IgD-negative memory B cell (primary cell): ENCODE results near the gene PTPRU. TPM values are rescaled to one million over a fixed set of nuclear protein-coding genes. Genes with fewer than 3 reads are reported as not detected.

Experiments
- H3K27ac Mint-ChIP-seq, 3 donors: one replicate each; pipeline ENCODE4 v1.8.0; 2020 to 2022; ENCODE audit warnings: mild to moderate bottlenecking in 3 of 3, mixed read lengths in 3 of 3, moderate library complexity in 1 of 3
- H3K27me3 Mint-ChIP-seq: one replicate; pipeline ENCODE4 v1.8.0; 2021; ENCODE audit warnings: mixed read lengths
- H3K36me3 Mint-ChIP-seq: one replicate; pipeline ENCODE4 v1.8.0; 2020; ENCODE audit warnings: mild to moderate bottlenecking, mixed read lengths
- H3K4me1 Mint-ChIP-seq, 3 donors: one replicate each; pipeline ENCODE4 v1.8.0; 2020 to 2022; ENCODE audit warnings: mixed read lengths in 3 of 3, mild to moderate bottlenecking in 1 of 3
- H3K4me3 Mint-ChIP-seq, 4 donors: one replicate each; pipeline ENCODE4 v1.8.0; 2020 to 2022; ENCODE audit warnings: mild to moderate bottlenecking in 4 of 4, mixed read lengths in 4 of 4, moderate library complexity in 3 of 4
- H3K9me3 Mint-ChIP-seq, 3 donors: one replicate each; pipeline ENCODE4 v1.8.0; 2020 to 2021; ENCODE audit warnings: mixed read lengths in 3 of 3, mild to moderate bottlenecking in 1 of 3
- polyA plus RNA-seq: library from polyadenylated mRNA; unstranded; fragments of 300-500 nt; fragmentation: Illumina TruSeq; gene quantifications from one replicate; pipeline ENCODE4 v1.2.3, GENCODE V29; 2021

The PTPRU gene
- polyA plus RNA-seq, 1 donor from 2014 or later: not detected

GRCh38 chr1:29315262-29315661 is 78.9 kb downstream of the PTPRU start:
- H3K27ac Mint-ChIP-seq: no peak overlapping the region
- H3K4me3 Mint-ChIP-seq: no peak overlapping the region
- no peaks in the 10 kb centered on the region for H3K9me3 Mint-ChIP-seq
- peaks cover 3% of the 10 kb centered on the region for H3K27me3 Mint-ChIP-seq
- H3K36me3 Mint-ChIP-seq: no peaks in the 10 kb centered on the region
- H3K4me1 Mint-ChIP-seq: no peaks in the 10 kb centered on the region

GRCh38 chr1:29315876-29316275 is 79.6 kb downstream of the PTPRU start:
- H3K4me3 Mint-ChIP-seq: no peak overlapping the region
- peaks cover 3% of the 10 kb centered on the region for H3K27me3 Mint-ChIP-seq
- H3K4me1 Mint-ChIP-seq: no peaks in the 10 kb centered on the region
- H3K9me3 Mint-ChIP-seq: no peaks in the 10 kb centered on the region
- no peak overlapping the region for H3K27ac Mint-ChIP-seq
- no peaks in the 10 kb centered on the region for H3K36me3 Mint-ChIP-seq

- H3K9me3 Mint-ChIP-seq: no peaks in the 10 kb centered on the region
- no peak overlapping the region for H3K27ac Mint-ChIP-seq
- no peaks in the 10 kb centered on the region for H3K4me1 Mint-ChIP-seq
- peaks cover 3% of the 10 kb centered on the region for H3K27me3 Mint-ChIP-seq
- H3K36me3 Mint-ChIP-seq: no peaks in the 10 kb centered on the region
- no peak overlapping the region for H3K4me3 Mint-ChIP-seq
Observed at GRCh38 chr1:29317063-29317915, 81.0 kb downstream of the PTPRU start.

GRCh38 chr1:29317916-29318530 is 81.7 kb downstream of the PTPRU start:
- no peak overlapping the region for H3K4me3 Mint-ChIP-seq
- H3K9me3 Mint-ChIP-seq: no peaks in the 10 kb centered on the region
- H3K4me1 Mint-ChIP-seq: no peaks in the 10 kb centered on the region
- no peaks in the 10 kb centered on the region for H3K36me3 Mint-ChIP-seq
- H3K27me3 Mint-ChIP-seq: peaks cover 3% of the 10 kb centered on the region
- peak overlapping the region in 1 of 3 donors; percentile 73 for H3K27ac Mint-ChIP-seq

- peak overlapping the region in 1 of 3 donors; percentile 73 for H3K27ac Mint-ChIP-seq
- no peaks in the 10 kb centered on the region for H3K4me1 Mint-ChIP-seq
- no peak overlapping the region for H3K4me3 Mint-ChIP-seq
- no peaks in the 10 kb centered on the region for H3K36me3 Mint-ChIP-seq
- no peaks in the 10 kb centered on the region for H3K9me3 Mint-ChIP-seq
- peaks cover 3% of the 10 kb centered on the region for H3K27me3 Mint-ChIP-seq
Observed at GRCh38 chr1:29318724-29319123, 82.4 kb downstream of the PTPRU start.

GRCh38 chr1:29319300-29320110 is 83.2 kb downstream of the PTPRU start:
- H3K27me3 Mint-ChIP-seq: peaks cover 3% of the 10 kb centered on the region
- peaks cover 0 to 3% (median 0%) of the 10 kb centered on the region in 3 donors for H3K4me1 Mint-ChIP-seq
- peaks cover 2% of the 10 kb centered on the region for H3K36me3 Mint-ChIP-seq
- H3K27ac Mint-ChIP-seq: no peak overlapping the region
- H3K4me3 Mint-ChIP-seq: no peak overlapping the region
- no peaks in the 10 kb centered on the region for H3K9me3 Mint-ChIP-seq

GRCh38 chr1:29320156-29320940 is 84.0 kb downstream of the PTPRU start:
- Mint-ChIP-seq H3K27me3 (peaks cover 3% of the 10 kb centered on the region), H3K4me1 (peaks cover 0 to 6% (median 1%) of the 10 kb centered on the region in 3 donors), H3K9me3 (no peaks in the 10 kb centered on the region), H3K36me3 (peaks cover 2% of the 10 kb centered on the region), H3K4me3 (no peak overlapping the region), H3K27ac (no peak overlapping the region)

- Mint-ChIP-seq H3K27me3 (peaks cover 1% of the 10 kb centered on the region), H3K27ac (no peak overlapping the region), H3K36me3 (peaks cover 2% of the 10 kb centered on the region), H3K9me3 (no peaks in the 10 kb centered on the region), H3K4me1 (peaks cover 0 to 6% (median 1%) of the 10 kb centered on the region in 3 donors), H3K4me3 (no peak overlapping the region)
Observed at GRCh38 chr1:29321176-29321575, 84.9 kb downstream of the PTPRU start.

- peaks cover 2% of the 10 kb centered on the region for H3K36me3 Mint-ChIP-seq
- no peak overlapping the region for H3K27ac Mint-ChIP-seq
- peaks cover 4% of the 10 kb centered on the region for H3K27me3 Mint-ChIP-seq
- no peak overlapping the region for H3K4me3 Mint-ChIP-seq
- no peaks in the 10 kb centered on the region for H3K9me3 Mint-ChIP-seq
- peaks cover 0 to 6% (median 1%) of the 10 kb centered on the region in 3 donors for H3K4me1 Mint-ChIP-seq
Observed at GRCh38 chr1:29322147-29322694, 85.9 kb downstream of the PTPRU start.

- Mint-ChIP-seq H3K36me3 (peaks cover 2% of the 10 kb centered on the region), H3K4me3 (no peak overlapping the region), H3K4me1 (peaks cover 0 to 6% (median 1%) of the 10 kb centered on the region in 3 donors), H3K27me3 (peaks cover 4% of the 10 kb centered on the region), H3K27ac (no peak overlapping the region), H3K9me3 (no peaks in the 10 kb centered on the region)
Observed at GRCh38 chr1:29322861-29323585, 86.7 kb downstream of the PTPRU start.

GRCh38 chr1:29323636-29324035 is 87.3 kb downstream of the PTPRU start:
- Mint-ChIP-seq H3K27me3 (peaks cover 4% of the 10 kb centered on the region), H3K27ac (no peak overlapping the region), H3K4me1 (peaks cover 0 to 6% (median 1%) of the 10 kb centered on the region in 3 donors), H3K9me3 (no peaks in the 10 kb centered on the region), H3K4me3 (no peak overlapping the region), H3K36me3 (peaks cover 2% of the 10 kb centered on the region)

- H3K4me3 Mint-ChIP-seq: no peak overlapping the region
- H3K36me3 Mint-ChIP-seq: peaks cover 2% of the 10 kb centered on the region
- H3K4me1 Mint-ChIP-seq: peaks cover 0 to 6% (median 1%) of the 10 kb centered on the region in 3 donors
- no peaks in the 10 kb centered on the region for H3K9me3 Mint-ChIP-seq
- H3K27ac Mint-ChIP-seq: no peak overlapping the region
- peaks cover 4% of the 10 kb centered on the region for H3K27me3 Mint-ChIP-seq
Observed at GRCh38 chr1:29324202-29324601, 87.9 kb downstream of the PTPRU start.

GRCh38 chr1:29324771-29325351 is 88.5 kb downstream of the PTPRU start:
- Mint-ChIP-seq H3K9me3 (no peaks in the 10 kb centered on the region), H3K4me3 (no peak overlapping the region), H3K27ac (no peak overlapping the region)

More at GRCh38 chr1:29324771-29325351, 88.5 kb downstream of the PTPRU start:
- peaks cover 3% of the 10 kb centered on the region for H3K36me3 Mint-ChIP-seq
- H3K27me3 Mint-ChIP-seq: peaks cover 4% of the 10 kb centered on the region
- peaks cover 0 to 6% (median 1%) of the 10 kb centered on the region in 3 donors for H3K4me1 Mint-ChIP-seq
